ENCODE data around the gene PNPLA3.

GRCh38 chr22:43957871-43958270 is 34.3 kb downstream of the PNPLA3 start:
- TF ChIP-seq POLR2A (IDR thresholded peaks at IDR 0.05; ENCODE audit: low read depth, low read length), result no peak
- no peak for TF ChIP-seq CTCF (conservative IDR thresholded peaks at IDR 0.05; ENCODE audit: low read depth, low read length)
- no peak for TF ChIP-seq USF2 (IDR thresholded peaks at IDR 0.05; ENCODE audit: low read depth, low read length)
- TF ChIP-seq CHD1 (IDR thresholded peaks at IDR 0.05; ENCODE audit: low read depth, low read length), result no peak
- no peak for TF ChIP-seq ELK1 (IDR thresholded peaks at IDR 0.05; ENCODE audit: borderline replicate concordance, low read depth, low read length)
- TF ChIP-seq MAZ (IDR thresholded peaks at IDR 0.05; ENCODE audit: borderline replicate concordance, low read depth, low read length), result no peak
- no peak for TF ChIP-seq CEBPB (IDR thresholded peaks at IDR 0.05; ENCODE audit: low read depth, low read length)
- no peak for TF ChIP-seq MXI1 (IDR thresholded peaks at IDR 0.05; ENCODE audit: borderline replicate concordance, low read depth, low read length)
- no peak for TF ChIP-seq FOS (IDR thresholded peaks at IDR 0.05; ENCODE audit: low read depth, low read length)
- no peak for TF ChIP-seq RAD21 (IDR thresholded peaks at IDR 0.05; ENCODE audit: low read length)
- no peak for TF ChIP-seq BHLHE40 (IDR thresholded peaks at IDR 0.05; ENCODE audit: low read depth, low read length)
- no peak for TF ChIP-seq RCOR1 (IDR thresholded peaks at IDR 0.05; ENCODE audit: insufficient replicate concordance, low read length)
- TF ChIP-seq SMC3 (IDR thresholded peaks at IDR 0.05; ENCODE audit: low read depth, low read length), result no peak
